Activated CD8-positive, alpha-beta memory T cell treated with anti-CD3 and anti-CD28 coated beads for 48 hours (primary cell): ENCODE results near the gene MTA3.

ENCODE experiments used
- DNase-seq, 3 experiments: peaks; one replicate each; pipeline ENCODE4 v3.0.0-alpha.2; 2020; ENCODE audit warnings: low read depth in 2 of 3, low spot score in 2 of 3

The MTA3 gene

GRCh38 chr2:42800461-42800962 lies 232.1 kb downstream of the MTA3 start:
- no peak for DNase-seq

- DNase-seq = no peak
Measured at GRCh38 chr2:42800981-42801380, 232.5 kb downstream of the MTA3 start.

GRCh38 chr2:42801381-42801780 lies 232.9 kb downstream of the MTA3 start:
- no peak for DNase-seq

- no peak for DNase-seq
Measured at GRCh38 chr2:42802150-42802549, 233.7 kb downstream of the MTA3 start.

- no peak for DNase-seq
Measured at GRCh38 chr2:42804338-42804737, 235.9 kb downstream of the MTA3 start.

GRCh38 chr2:42804891-42805290 lies 236.5 kb downstream of the MTA3 start:
- no peak for DNase-seq
